ENCODE results near the gene SLC2A8.

Gene SLC2A8

DNA sequence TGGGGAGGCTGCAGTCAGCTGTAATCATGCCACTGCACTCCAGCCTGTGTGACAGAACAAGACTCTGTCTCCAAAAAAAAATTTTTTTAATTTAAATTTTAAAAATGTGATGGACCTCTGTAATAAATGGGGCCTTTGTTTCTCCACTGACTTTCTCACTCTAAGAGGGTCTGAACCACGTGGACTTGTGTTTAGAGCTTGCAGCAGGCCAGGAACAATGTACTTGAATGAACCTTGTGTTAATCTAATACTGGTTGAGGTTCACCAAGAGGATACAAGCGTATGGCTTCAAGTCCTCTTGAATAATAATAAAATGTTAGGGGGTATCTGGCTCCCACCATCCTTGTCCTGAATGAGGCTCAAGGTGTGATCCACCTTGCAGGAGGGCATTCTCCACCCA lies 14.4 kb upstream of the SLC2A8 start:
- no peak for DNase-seq (ENCODE audit: low read depth in 2 of 2)

DNA sequence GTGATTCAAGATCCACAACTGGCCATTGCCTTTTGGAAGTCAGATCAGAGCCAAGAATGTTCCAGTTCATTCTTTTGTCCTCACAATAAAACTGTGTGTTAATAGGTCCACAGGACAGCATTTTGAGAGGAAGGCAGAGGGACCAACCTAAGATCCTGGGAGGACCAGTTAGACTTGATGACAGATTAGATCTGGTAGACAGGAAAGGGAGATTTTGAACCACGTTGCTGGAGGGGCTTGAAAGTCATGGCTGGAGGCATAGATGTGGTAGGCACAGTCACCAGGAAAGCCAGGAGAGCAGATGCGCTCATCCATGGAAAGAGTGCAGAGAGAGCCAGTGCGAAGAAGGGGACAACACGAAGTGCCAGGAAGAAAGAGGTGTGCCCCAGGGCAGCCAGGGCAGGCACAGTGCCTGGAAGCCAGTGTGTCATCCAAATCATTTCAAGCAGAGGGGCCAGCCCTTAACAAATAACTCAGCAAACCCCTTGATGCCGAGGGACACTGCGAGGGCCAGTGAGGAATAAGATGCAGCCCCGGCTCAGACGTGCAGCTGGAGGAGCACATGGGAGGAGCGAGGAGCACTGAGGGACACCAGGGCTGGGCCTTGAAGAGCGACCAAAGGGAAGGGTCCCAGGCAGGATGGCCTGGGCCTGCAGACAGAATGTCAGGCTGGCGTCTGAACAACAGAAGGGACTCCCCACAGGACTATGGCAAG lies 12.8 kb upstream of the SLC2A8 start:
- DNase-seq (ENCODE audit: low read depth in 2 of 2): no peak

DNA sequence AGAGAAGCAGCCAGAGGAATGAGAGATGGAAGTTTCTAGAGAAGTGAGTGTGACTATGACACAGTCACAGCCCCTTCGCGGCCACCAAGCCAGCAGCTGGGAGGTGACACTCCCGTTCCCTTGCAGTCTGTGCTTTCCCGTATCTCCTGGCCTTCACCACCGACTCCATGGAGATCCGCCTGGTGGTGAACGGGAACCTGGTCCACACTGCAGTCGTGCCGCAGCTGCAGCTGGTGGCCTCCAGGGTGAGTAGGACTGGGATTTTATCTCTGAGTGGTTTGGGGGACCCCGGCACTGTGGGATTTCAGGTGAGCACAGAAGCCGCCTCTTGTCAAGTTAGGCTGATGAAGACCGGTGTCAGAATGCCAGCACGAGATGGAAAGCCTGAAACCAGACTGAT lies 12.1 kb upstream of the SLC2A8 start:
- DNase-seq (ENCODE audit: low read depth in 2 of 2): no peak

DNA sequence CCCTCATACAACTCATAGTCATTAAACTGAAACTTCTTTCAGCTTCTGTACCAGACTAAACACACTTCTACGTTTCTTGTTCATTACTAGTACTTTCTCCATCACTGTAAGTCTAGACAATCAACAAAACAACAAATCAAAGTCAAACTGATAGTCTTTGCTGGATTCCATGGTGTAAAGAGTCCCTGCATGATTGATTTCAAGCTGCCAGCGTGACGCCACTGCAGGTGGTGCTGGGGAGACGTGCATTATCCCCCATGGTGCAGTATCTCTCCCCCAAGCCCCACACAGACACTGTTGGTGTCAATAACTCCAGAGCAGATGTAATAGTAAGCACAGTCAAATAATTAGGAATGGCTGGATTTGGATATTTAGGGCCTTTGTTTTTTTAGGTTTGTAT lies 10.7 kb upstream of the SLC2A8 start:
- DNase-seq (ENCODE audit: low read depth in 2 of 2): no peak

DNA sequence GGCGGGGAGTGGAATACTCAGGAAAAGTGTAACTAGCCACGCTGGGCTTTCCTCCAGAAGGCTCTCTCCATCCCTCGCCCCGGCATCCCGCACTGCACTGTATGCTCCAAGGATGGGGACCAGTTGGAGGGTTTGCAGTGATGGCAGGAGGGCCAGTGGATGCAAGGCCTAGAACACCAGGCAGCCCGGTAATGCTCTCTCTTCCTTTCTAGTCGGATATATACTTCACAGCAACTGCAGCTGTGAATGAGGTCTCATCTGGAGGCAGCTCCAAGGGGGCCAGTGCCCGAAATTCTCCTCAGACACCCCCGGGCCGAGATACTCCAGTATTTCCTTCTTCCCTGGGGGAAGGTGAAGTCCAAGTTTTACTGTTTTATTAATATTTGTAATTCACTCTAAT lies 10.0 kb upstream of the SLC2A8 start:
- DNase-seq (ENCODE audit: low read depth in 2 of 2): no peak

DNA sequence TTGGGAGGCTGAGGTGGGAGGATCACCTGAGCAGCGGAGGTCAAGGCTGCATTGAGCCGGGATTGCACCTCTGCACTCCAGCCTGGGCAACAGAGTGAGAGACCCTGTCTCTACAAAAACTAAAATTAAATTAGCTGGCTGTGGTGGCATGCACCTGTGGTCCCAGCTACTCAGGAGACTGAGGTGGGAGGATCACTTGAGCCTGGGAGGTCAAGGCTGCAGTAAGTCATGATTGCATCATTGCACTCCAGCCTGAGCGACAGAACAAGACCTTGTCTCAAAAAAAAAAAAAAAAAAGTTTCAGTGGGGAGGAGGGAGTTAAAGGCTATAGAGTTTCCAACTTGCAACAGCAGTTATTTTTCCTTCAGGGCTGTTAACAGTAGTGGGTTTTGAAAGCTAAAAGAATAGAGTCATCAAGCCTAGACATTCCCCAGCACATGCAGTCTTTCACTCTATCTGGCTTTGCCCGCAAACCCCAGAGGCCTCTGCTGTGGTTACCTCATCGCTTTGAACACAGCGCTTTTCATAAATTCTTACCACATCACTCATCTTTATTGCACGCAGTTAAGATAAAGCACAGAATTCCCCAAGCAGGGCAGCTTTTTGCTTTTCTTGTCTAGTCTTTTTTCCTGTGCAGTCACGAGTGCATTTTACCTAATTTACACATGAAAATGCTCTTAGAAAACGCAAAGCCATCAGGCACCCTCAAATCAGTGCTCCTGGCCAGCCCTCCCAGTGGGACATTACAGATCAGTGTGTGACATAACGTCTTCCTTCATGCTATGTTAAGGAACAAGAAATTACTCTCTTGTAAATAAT lies 8.7 kb upstream of the SLC2A8 start:
- peak; percentile 60 to 78 for DNase-seq (ENCODE audit: low read depth in 2 of 2)

DNA sequence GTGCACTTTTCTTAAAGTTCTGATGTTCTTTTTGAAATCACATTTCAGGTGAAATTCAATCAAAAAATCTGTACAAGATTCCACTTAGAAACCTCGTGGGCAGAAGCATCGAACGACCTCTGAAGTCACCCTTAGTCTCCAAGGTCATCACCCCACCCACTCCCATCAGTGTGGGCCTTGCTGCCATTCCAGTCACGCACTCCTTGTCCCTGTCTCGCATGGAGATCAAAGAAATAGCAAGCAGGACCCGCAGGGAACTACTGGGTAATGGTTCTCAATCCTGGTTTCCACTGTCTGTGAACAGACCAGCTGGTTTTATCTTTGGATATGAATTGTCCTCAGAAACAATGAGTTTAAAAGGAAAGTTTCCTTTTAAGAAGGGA lies 8.1 kb upstream of the SLC2A8 start:
- DNase-seq (ENCODE audit: low read depth in 2 of 2): no peak

DNA sequence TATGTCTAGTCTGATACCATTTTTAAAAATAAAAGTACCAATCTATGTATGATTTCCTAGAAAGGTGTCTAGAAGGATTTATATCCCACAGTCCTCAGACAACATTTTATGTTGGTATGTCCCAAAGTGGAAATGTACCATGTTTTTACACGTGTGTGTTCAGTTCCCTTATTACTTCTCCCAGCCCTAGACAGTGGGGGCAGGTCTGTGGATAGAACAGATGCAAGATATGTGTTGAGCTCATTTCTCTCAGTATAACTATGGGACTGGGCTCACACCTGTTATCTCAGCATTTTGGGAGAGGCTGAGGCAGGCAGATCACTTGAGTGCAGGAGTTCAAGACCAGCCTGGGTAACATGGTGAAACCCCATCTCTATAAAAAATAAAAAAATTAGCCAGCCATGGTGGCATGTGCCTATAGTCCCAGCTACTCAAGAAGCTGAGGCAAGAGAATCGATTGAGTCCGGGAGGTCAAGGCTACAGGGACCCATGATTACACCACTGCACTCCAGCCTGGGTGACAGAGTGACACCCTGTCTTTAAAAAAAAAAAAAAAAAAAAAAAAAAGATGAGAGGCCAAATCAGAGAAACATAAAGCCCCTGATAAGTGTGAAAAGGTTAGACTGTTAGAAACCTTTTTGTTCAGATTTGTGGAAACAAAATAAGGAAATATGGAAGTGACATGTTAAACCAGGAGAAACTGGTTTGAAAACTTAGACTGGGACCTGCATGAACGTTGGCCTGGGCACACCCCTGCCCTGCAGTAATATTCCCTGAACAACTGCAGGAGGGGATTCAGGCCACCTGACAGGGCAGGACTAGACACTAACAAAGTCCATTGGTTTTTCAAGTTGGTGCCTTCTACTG lies 7.4 kb upstream of the SLC2A8 start:
- DNase-seq (ENCODE audit: low read depth in 2 of 2): no peak

DNA sequence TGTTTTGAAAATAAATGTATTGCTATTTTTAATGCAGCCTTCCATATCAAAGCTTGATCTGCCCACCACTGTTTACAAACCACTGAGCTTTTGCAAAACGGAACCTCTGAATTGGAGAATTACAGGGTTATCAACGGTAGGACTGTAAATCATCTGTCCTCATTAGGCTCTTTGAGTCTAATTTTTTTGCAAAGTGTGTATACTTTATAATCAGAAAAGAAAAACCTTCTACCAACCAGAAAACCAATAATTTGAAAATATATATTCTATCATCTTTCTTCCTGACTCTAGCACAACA lies 6.8 kb upstream of the SLC2A8 start:
- no peak for DNase-seq (ENCODE audit: low read depth in 2 of 2)

DNA sequence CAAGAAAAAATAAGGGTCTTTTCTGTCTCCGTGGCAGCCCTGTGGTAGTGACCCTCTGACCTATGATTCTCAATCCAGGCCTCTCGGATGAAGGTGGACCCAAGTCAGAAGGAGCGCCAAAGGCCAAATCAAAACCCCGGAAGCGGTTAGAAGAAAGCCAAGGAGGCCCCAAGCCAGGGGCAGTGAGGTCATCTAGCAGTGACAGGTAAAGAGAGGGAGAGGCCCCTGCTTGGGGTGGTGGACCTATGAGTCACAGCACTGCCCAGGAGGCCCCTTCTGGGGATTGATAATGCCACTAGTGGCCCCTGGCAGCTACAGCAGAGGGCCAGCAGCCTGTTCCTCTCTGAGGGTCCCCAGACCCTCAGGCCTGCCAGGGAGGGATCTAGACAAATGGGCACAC lies 6.4 kb upstream of the SLC2A8 start:
- DNase-seq (ENCODE audit: low read depth in 2 of 2): no peak

DNA sequence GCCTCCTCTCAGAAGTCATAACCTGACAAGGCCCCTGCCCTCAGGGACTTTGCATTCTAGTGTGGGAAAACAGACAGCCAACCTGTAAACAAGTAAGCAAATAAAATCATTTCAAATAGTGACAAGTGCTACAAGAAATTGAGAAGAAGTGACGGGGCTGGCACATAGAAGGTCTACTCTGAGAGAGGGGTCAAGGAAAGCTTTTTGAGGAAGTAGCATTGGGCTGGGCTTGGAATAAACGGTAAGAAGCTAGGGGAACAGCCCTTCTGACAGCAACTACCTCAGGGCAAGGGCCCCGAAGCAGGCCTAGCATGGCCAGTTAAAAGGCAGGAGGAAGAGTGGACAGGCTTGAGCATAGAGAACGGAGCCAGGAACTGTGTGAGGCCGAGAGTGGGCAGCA lies 4.8 kb upstream of the SLC2A8 start:
- DNase-seq (ENCODE audit: low read depth in 2 of 2): no peak

DNA sequence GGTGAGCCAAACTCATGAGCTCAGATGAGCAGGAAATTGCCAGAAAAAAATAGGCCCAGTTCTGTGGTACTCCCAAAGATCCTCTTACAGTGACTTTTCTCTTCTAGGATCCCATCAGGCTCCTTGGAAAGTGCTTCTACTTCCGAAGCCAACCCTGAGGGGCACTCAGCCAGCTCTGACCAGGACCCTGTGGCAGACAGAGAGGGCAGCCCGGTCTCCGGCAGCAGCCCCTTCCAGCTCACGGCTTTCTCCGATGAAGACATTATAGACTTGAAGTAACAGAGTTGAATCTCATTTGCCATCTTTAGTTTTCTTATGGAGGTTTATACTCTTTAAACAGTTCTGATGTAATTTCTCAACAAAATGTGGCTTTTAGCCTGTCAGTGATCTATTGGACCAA lies 4.0 kb upstream of the SLC2A8 start:
- DNase-seq (ENCODE audit: low read depth in 2 of 2): no peak

DNA sequence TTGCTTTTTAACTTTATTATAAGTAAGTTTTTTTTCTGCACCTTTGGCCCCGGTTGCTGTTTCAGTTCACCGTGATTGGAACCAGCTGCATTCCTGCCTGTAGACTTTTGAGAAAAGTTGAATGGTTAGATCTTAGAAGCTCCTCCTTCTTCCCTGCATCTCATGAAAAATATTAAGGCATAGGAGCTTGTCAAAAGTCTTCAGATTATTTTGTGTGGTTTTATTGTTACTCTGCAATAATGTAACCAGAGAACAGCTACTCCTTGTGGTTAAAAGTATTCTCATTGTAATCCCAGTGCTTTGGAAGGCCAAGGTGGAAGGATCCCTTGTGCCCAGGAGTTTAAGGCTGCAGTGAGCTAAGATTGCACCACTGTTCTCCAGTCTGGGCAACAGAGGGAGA lies 3.3 kb upstream of the SLC2A8 start:
- DNase-seq (ENCODE audit: low read depth in 2 of 2): no peak

DNA sequence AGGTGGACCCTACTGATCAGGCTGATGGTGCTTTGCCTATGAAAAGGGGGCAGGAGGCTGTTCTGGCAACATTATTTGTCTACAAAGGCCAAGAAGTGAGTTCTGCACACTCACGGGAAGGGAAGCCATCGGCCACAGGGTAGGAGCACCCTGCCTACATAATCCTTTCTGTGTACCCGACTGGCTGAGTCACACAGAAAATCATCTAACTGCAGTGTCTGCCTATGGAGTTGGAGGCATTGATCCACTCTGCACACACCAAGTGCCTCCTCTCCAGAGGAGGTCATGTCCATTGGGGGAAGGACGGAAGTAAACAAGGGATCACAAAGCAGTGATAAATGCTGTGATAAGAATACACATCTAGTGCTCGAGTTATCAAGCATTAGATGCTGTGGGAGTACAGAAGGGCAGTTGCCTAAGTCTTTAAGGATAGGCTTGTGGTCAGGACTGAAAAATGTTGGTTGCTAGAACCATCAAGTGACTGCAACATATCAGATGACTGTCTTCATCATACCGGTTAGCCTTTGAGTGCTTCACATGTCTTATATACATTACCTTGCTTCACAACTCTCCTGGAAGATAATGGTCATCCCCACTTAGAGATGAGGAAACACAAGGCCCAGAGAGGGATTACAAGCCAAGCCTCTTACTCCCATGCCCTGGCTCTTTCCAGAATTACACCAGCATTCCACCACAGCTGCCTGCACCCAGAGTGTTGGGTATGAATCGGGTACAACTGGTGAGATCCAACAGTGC lies 1.3 kb upstream of the SLC2A8 start:
- DNase-seq (ENCODE audit: low read depth in 2 of 2): no peak

DNA sequence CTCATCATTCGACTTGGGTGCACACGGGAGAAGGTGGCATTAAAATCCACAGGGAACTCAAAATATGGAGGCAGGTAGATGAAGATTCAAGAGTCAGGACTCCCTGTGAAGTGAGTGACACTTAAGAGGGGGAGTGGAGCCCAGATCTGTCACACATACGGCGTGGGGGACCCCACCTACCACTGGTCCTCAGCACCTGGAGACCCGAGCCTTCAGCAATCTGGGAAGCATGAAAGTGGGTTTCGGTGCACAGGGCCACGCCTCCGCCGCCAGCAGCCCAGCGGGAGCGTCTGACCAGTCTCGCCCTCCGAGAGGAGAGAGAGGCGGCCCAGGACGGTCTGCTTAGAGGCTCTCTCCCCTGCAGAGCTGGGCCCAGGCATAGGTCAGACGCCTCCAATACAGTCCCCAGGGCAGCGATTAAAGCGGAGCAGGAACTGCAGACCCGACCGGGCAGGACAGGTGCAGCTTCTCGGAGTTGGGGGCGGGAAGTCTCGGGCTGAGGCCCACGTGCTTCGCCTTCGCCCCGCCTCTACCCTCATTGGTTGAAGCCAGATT lies 639 bp upstream of the SLC2A8 start:
- no peak for DNase-seq (ENCODE audit: low read depth in 2 of 2)

DNA sequence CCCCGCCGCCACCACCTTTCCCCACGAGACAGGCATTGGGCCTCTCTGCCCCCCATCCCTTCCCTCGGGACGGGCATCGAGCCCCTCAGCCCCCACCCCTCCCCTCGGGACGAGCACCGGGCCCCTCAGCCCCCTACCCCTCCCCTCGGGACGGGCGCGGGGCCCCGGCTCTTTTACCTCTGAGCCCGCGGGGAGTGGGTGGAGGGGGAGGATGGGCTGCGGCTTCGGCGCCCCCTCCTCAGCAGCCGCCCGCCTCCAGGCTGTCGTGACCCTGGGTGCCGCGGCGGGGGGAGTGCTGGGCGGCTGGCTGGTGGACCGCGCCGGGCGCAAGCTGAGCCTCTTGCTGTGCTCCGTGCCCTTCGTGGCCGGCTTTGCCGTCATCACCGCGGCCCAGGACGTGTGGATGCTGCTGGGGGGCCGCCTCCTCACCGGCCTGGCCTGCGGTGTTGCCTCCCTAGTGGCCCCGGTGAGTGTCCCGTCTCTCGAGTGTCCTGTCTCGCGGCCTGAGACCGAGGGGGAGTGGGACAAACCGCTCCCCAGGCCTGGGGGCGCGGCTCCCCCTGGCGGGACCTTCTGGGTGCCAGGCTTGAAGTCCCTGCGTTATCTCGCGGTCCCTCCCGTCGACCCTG lies 791 bp downstream of the SLC2A8 start:
- DNase-seq (ENCODE audit: low read depth in 2 of 2): no peak

DNA sequence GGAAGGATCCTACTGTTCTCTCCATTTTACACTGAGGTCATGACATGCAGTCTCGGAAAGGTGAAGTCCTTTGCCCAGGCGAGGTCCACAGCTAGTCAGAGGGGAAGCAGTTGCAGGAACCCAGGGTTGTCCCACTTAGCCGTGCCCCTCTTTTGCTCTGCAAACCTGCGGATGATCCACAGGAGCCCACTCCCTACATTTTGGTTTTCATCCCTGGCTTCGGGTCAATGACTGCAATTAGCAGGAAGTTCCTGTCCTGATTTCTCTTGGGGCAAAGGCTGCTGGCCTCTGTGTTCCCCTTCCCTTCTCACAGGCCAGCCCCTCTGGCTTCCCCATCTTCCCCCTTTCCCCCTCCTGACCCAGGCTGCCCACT lies 1.3 kb downstream of the SLC2A8 start:
- DNase-seq (ENCODE audit: low read depth in 2 of 2): no peak

DNA sequence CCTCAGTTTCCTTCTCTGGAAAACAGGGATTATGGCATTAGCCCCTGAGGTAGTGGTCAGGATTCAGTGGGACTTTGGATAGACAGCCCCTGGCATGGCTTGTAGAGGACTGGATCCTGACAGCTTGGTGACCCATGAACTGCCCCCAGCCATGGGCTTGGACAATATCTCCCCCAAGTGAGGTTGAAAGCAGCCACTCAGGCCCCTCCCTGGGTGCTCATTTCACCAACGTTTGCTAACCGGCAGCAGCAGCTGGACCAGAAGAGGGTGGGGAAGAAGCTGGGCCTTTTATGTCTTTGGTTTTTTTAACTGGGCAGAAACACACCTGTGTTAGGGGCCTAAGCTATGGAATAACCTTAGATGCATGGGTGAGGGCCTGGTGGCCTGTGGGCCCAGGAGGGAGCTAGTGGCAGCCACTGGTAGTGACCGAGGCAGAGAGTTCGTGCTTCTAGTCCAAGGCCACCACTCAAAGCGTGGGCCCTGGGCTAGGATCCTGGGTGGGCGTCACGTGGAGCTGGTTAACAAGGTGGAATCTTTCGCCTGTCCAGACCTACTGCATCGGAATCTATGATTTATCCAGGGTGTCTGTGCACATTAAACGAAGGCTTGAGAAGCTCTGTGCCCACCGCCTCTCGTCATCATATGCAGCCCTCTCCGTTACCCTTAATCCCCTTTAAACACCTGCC lies 1.9 kb downstream of the SLC2A8 start:
- DNase-seq (ENCODE audit: low read depth in 2 of 2): no peak

DNA sequence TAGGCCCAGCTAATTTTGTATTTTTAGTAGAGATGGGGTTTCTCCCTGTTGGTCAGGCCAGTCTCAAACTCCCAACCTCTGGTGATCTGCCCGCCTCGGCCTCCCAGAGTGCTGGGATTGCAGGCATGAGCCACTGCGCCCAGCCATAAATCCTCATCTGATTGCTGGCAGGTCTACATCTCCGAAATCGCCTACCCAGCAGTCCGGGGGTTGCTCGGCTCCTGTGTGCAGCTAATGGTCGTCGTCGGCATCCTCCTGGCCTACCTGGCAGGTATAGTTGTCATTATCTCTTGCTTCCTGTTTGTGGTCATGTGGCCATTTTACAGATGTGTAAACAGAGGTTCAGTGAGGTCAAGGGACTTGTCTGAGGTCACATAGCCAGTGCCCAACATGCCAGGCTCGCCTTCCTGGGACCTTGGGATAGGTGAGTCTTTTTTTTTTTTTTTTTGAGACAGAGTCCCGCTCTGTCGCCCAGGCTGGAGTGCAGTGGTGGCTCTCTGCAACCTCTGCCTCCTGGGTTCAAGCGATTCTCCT lies 2.8 kb downstream of the SLC2A8 start:
- no peak for DNase-seq (ENCODE audit: low read depth in 2 of 2)

DNA sequence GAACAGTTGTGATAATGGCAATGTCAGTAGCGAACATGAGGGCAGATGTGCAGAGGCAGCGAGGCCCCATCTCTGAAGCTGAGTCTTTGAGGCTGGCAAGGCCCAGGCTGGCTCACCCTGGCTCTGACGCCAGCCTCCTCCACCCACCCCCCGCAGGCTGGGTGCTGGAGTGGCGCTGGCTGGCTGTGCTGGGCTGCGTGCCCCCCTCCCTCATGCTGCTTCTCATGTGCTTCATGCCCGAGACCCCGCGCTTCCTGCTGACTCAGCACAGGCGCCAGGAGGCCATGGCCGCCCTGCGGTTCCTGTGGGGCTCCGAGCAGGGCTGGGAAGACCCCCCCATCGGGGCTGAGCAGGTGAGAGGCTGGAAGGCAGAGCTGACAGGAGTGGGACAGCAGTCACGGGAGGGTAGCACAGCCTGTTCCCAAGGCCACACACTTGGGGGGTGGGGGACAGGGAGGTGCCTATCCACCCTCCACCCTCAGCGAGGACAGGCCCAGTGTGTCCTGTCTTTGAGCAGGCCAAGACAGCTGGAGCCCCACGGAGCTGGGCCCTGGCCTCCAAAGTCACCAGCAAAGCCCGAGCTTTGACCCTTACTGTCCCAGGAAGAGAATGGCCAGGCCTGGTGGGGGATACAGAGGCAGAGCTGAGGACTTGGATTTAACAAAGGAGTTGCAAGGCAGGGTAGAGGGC lies 5.6 kb downstream of the SLC2A8 start:
- no peak for DNase-seq (ENCODE audit: low read depth in 2 of 2)

All from stimulated activated CD8-positive, alpha-beta memory T cell treated with anti-CD3 and anti-CD28 coated beads, Interleukin-15, amount 100 ng/mL, for 4 hours (primary cell).